Loucy (cell line): ENCODE measurements around the gene SPAG17.

Source experiments
- CTCF ChIP-seq: fragments of 200-600 bp; sonication (generic); conservative IDR thresholded peaks from 2 replicates; pipeline ENCODE4 v1.5.1; 2014; ENCODE audit warnings: mild to moderate bottlenecking, antibody characterized with exemption, low read length
- EZH2phosphoT487 ChIP-seq: fragments of 200-600 bp; IDR thresholded peaks from 2 replicates; pipeline ENCODE4 v1.6.1; 2018; ENCODE audit warnings: antibody characterized with exemption, mild to moderate bottlenecking, moderate library complexity, borderline replicate concordance

- TF ChIP-seq CTCF (no peak), EZH2phosphoT487 (no peak)
Observed at GRCh38 chr1:118128761-118129160, 56.3 kb downstream of the SPAG17 start.
